Right lung (tissue), 5 donors: ENCODE measurements around the gene SUB1. TPM values are rescaled to one million over a fixed set of nuclear protein-coding genes. Genes with fewer than 3 reads are reported as not detected.
A peak's percentile ranks its signal among the peaks of the same experiment; 100 is the strongest.
"Not testable (repeated sequence)": the region's sequence is repeated elsewhere in the genome, so short reads cannot be mapped to it uniquely, and the experiment has no call there.

ENCODE experiments used
- DNase-seq, 2 donors: peaks; one replicate each; pipeline ENCODE4 v3.0.0-alpha.2; 2013
- polyA plus RNA-seq, 5 donors: library from polyadenylated mRNA; unstranded; fragments of 120-200 nt; gene quantifications; one replicate each; pipeline versions ENCODE4 v1.2.1 to v1.2.3, GENCODE V29; 2013; ENCODE audit warnings: inconsistent platforms in 1 of 5, low replicate concordance in 1 of 5; ENCODE audit not compliant: insufficient read length in 5 of 5, insufficient read depth in 1 of 5

Gene SUB1
- polyA plus RNA-seq, 5 donors = 236 to 389 (median 296) TPM

DNA sequence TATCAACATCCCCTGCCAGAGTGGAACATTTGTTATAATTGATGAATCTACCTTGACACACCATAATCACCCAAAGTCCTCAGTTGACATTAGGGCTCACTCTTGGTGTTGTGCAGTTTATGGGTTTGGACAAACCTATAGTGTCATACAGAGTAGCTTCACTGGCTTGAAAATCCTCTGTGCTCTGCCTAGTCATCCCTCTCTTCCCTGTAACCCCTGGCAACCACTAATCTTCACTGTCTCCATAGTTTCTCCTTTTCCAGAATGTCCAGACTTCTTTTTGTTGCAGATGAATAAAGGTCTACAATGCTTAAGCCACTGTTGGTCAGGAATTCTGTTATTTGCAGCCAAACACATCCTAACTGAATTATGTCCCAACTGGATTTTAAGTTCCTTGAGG lies 22.5 kb upstream of the SUB1 start:
- no peak for DNase-seq

DNA sequence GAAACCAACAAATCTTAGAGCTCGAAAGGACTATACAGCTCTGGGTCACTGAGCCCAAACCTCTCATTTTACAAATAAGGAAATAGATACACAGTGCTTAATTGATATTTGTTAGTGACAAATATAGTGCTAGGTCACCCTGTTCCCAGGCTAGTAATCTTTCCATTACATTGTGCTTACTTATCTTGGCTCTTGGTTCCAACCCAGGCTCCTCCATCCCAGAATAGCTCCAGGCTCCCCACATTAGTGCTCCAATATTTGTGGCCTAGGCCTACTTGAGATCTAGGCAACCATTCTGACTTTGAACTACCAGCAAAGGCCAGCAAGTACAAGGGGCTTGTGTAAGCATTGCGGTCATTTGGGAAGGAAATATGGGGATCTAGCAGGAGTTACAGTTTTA lies 21.7 kb upstream of the SUB1 start:
- DNase-seq = no peak

DNA sequence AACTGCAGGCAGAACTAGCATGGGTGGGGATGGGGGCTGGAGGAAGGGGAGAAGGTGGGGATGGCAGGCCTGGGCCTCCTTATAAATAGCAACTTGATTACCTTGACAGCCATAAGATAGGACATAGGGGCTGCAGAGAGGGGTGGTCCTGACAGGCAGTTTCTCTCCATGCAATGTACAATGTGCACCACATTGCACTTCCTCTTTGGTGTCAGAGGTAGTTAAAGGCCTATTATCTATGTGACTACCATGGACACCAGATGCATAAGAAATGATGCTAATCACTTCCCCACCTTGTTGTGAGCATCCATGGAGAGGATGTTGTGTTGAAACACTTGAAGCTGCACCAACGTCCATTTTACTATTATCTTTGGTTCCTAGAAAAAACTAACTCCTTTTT lies 20.2 kb upstream of the SUB1 start:
- no peak for DNase-seq

DNA sequence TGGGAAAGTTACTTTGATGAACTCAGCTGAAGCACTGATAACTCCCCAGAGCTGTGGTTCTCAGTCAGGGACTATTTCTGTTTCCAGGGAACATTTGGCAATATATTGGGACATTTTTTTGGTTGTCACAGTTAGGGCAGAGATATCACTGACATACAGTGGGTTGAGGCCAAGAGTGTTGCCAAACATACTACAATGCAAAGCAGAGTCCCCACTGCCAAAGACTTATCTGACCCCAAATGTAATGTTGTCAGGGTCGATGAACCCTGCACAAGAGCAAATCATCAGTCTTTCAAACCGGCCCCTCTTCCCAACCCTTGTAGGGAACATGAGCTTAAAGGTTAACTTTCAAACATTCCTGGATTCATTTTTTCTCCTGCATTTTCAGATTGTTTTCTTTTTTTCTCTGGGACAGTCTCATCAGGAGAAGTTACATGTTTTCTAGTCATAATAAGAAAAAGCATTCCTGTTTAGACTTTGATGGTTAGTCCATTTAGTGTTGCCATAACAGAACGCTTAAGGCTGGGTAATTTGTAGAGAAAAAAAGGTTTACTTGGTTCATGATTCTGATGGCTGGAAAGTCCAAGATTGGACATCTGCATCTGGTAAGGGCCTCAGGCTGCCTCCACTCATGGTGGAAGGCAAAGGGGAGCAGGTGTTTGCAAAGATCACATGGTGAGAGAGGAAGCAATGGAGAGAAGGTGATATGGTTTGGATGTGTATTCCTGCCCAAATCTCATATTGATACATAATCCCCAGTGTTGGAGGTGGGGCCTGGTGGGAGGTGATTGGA lies 18.8 kb upstream of the SUB1 start:
- no peak for DNase-seq

DNA sequence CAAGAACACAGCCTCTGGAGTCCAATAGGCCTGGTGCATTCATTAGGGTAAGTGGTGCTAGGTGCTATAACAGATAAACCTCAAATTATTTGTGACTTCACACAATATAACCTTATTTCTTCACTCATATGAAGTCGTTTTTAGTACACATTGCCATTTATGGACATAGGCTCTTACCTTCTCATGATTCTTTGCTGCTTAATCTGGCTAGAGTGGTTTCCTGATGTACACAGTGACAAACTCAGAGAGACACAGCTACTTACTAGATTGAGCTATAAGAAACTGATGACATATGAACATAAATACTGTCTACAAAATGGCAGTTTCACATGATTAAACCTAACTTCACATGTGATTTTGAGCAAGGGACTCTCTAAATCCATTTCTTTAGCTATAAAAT lies 14.2 kb upstream of the SUB1 start:
- no peak for DNase-seq

DNA sequence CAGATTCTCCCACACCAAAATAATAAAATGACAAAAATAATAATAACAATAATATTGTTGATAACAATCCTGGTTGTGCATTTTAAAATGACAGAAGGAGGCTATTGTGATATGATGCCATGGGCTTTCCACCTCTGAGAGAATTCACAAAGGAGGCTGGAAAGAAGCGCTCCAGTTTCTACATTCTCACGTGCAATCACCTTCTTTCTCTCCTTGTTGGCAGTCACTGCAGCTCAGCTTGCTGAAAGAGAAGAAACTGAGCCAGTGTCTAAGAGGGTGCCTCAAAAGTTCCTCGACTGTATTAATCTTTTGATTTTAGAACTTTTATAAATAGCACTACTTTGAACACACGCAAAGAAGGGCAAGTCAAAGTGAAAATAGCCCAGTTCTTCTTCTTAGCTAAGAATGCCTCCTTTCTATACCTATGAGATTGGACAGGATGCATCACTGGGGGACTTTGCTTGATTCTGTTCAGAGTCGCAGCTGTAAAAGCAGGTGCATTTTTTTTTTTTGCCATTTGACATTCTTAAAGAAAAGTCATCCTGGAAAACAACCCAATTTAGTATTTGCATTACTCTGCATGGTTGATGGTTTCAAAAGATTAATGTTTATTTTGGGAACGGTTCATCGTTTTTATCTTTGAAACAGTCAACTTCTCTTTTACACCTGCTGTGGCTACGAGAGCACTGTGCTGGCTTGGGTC lies 12.4 kb upstream of the SUB1 start:
- no peak for DNase-seq

DNA sequence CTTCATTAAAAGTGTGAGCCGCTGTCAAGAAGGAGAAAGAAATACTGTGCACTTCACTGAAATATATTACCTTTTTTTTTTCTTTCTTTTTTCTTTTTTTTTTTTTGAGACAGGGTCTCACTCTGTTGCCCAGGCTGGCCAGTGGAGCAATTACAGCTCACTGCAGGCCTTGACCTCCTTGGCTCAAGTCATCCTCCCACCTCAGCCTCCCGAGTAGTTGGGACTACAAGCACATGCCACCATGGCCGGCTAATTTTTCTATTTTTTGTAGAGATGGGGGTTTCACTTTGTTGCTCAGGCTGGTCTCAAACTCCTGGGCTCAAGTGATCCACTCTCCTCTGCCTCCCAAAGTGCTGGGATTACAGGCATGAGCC lies 11.9 kb upstream of the SUB1 start:
- DNase-seq = not testable (repeated sequence)

DNA sequence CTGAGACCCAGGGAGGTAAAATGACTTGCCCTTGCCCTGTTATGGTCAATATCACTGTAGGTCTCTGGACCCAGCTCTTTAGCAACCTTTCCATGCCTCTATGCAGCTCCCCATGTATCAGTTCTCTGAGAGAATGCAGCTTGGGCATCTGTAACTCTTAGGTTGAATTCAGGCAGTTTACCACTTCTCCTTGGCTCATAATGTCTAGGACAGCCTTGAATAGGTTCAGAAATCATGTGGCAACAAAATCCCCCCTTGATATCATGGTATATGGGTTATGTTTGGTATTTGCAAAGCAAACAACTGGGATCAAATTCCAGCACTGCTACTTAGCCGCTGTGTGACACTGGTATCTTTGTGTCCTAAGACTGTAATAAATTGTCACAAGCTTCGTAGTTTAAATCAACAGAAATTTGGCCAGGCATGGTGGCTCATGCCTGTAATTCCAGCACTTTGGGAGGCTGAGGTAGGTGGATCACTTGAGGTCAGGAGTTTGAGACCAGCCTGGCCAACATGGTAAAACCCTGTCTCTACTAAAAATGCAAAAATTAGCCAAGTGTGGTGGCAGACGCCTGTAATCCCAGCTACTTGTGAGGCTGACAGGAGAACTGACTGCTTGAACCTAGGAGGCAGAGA lies 10.7 kb upstream of the SUB1 start:
- no peak for DNase-seq

DNA sequence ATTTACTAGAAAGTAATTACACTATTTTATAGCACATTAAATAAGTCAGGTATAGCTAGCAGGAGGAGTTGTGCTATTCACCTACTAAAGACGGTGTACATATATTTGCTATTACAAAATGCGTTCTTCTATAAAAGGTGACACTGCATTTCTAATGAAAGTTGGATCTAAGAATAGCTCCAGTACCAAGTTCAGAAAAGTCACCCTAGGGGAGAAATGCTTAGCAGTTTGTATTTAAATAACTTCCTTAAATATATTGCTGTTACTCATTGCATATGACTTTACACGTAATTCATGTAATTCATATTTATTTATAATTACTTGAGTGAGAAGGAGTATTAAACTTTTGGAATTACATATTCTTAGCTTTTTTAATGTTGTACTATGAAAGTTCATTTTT lies 7.0 kb upstream of the SUB1 start:
- DNase-seq = no peak

DNA sequence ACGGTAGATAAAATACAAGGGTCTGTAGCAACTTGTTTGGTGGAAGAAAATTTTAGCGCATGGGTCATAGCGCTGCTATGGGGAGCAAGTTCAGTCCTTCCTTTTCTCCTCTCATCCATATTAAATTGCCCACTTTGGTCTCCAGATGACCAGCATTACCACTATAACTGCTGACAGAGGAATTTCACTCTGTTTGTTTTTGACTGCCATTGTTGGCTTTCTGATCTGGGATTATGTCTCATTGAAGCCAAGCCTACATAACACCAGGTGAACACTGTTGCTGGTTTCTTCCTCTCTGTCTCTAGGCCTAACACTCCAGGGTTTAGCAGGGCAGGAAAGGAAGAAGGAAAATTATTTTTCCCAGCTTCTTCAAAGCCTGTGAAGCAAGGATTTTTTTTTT lies 6.6 kb upstream of the SUB1 start:
- no peak for DNase-seq

DNA sequence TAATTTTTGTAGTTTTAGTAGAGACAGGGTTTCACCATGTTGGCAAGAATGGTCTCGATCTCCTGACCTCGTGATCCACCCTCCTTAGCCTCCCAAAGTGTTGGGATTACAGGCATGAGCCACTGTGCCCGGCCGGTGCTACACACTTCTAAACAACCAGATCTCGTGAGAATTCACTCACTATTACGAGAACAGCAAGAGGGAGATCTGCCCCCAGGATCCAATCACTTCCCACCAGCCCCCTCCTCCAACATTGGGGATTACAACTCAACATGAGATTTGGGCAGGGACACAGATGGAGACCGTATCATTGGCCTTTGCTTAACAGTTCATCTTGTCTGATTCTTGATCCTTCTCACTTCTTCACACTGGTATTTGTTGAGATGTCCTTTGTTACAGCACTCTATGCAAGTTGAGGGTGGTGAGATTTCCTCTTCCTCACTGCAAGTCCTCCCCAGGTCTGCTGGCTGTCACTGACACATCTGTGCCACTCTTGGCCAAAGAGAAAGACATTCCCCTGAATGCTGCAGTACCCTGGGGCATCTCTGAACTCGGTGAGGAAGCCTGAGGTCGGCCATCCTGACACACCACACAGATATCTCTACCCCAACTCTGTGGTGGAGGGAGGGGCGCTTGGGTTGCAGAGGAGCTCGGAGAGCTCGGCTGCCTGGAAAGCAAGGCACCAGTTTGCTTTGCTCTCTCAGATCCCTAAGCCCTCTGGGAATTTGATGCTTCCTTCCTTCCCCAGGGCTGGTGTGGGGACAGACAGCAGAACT lies 4.2 kb upstream of the SUB1 start:
- DNase-seq = no peak

DNA sequence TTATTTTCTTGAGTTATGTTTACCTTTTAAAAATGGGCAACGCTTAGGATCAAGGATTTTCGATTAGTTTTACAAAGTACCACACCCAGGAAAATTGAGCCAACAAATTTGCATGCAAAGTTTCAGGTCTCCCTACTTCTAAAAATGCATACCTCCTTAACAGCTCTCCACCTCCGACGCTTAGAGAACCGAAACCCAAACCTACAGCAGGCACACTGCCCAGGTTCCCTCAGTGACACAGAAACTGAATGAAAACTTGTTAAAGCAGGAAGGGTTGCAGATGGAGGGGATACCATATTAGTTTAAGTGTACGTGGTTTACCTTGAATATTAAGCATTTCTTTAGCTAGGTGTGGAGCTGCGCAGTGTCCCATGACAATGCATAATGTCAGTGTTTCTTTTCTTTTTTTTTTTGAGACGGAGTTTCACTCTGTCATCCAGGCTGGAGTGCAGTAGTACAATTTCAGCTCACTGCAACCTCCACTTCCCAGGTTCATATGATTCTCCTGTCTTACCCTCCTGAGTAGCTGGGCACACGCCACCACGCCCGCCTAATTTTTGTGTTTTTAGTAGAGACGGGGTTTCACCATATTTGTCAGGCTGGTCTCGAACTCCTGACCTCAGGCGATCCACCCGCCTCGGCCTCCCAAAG lies 1.6 kb upstream of the SUB1 start:
- no peak for DNase-seq

DNA sequence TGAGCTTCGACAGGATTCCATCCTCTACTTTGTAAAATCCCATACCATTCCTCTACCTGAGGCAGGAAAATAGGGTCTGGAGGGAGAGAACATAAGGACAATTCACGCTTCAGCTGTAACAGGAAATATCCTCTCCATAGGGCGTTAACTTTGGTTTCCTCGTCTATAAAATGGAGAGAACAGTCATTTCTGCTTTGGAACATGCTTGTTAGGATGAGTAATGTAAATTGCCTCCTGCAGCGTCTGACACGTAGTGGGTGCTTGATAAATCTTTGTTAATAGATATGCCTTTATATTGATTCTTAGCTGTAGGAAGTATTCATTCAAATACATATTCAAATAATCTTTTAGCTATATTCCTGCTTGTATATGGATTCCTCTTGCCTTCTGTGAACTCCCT lies 711 bp upstream of the SUB1 start:
- DNase-seq = no peak

DNA sequence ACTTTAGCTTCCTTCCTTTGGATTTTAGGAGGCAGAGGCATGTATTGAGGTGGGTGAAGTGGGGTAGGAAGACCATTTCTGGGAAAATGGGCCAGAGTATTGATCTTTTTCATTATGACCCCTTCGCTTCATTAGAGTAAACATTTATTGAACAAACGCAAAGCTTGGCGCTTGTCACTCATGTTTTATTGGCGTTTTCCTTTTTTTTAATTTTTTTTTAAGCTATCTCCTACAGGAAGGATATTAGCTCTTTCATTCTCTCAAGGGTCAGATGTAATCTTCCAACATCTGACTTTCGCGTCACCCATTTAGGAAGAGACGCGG lies 273 bp upstream of the SUB1 start:
- DNase-seq = no peak

DNA sequence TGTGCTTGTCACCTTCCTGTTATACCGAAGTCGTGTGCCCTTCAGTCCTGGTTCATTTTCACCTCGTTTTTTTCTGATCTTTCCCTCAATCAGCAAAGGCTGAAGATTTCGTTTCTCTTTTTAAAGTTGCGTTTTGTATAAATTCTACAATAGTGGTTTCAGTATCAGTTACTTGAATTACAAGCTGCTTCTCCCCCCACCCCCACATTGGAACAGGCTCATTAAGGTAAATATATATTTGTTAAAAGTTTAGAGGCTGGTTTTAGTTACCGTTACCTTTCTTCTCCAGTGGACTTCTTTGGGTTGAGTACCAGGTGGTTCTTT lies 881 bp downstream of the SUB1 start:
- DNase-seq = no peak

DNA sequence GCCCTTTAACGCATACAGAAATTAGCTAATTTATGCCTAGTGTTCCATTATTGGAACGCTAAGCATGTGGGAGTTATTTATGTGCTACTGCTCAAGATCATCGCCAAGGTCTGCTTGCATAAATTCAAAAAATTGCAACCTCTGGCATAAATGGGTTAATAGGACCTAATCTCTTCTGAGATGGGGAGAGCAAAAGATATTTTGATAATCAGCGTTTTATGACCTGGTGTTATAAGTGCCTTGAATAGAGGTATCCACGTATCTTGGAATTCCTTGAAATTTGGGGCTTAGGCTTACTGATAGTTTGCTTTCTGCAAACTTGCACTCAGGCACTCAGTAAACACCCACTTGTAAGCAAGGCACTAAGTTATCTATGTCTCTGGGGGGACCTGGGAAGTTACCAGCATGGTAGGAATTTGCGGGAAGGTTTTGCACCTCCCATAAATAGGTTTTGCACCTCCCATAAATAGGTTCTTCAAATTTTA lies 1.8 kb downstream of the SUB1 start:
- no peak for DNase-seq

DNA sequence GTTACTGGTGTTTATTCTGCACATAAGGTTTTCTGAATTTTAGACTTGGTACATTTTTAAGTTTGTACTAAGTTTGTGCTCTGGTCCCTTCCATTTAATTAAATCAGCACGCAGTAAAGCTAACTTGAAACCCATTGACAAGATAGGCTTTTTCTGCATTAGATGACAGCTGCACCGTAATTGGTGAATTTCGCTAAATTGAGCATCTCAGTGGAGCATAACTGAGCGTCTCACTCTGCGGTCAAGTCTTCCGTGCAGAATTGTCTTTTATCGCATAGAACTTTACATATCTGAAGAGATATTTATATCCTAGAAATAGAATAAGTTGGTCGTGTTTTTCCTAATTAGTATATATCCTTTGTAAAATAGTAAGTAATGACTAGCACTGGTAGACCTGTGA lies 4.1 kb downstream of the SUB1 start:
- DNase-seq = no peak

DNA sequence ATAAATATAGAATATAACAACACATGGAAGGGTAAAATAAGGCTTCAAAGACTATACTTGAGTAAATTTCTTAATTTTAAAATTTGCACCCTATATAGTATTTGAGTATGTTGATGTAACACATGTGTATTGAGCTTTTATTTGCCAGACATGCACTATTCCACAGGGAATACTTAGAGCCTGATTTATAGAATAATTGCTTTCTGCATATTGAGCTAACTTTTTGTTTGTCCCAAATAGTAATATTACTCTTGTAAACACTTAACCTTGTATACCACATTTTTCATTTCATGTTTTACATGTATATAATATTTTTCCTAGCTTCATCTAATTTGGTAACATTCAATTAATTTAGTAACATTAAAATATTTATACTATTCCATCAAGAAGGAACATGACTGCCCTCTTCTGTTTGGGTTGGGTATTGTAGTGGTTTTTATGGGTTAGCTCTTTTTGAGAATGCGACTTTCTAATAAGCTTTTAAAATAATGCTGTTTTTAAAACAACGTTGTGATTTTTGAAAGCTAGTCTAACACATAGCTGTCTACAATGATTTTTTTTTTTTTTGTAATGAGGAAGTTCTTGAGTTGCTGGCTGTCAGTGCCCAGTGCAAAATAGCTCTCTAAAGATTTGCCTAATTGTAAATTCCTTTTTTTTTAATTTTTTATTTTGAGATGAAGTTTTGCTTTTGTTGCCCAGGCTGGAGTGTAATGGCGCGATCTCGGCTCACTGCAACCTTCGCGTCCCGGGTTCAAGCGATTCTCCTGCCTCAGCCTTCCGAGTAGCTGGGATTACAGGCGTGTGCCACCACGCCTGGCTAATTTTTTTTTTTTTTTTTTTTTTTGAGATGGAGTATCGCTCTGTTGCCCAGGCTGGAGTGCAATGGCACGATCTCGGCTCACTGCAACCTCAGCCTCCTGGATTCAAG lies 4.8 kb downstream of the SUB1 start:
- DNase-seq = peak in 1 of 2 donors; percentile 46

DNA sequence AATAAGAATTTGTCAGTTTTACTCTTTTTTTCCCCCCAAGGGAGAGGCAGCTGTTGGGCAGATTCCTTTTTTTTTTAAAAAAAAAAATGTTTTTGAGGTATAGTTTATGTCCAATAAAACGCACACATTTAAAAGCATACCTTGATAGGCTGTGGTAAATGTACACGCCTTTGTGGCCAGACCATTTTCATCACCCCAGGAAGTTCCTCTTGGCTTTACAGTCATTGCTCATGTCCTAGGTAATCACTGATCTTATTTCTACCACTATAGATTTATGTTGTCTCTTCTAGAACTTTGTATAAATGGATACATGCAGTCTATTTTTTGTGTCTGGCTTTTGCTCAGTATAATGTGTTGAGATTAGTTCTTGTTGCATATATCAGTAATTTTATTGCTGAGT lies 9.8 kb downstream of the SUB1 start:
- no peak for DNase-seq

DNA sequence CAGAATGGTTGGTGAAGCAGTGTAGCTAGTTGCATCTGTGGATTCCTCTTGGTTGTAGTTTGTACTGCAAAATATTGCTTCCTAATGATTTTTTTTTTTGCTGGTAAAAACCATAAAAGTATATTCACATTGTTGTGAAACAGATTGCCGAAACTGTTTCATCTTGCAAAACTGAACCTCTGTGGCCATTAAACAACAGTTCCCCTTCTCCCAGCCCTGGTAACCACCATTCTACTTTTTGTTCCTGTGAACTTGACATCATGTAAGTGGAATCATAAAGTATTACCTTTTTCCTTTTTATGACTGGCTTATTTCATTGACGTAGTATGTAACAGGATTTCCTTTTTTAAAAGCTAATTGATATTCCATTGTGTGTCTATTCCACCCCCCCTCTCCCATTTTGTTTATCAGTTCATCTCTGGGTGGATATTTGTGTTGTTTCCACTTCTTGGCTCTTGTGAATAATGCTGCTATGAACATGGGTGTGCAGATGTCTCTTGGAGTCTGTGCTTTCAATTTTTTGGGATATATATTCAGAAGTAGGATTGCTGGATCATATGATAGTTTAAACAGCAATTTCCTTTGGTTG lies 11.8 kb downstream of the SUB1 start:
- no peak for DNase-seq
